Measurements from ENCODE around the gene SEC14L2. TPM values are rescaled to one million over a fixed set of nuclear protein-coding genes. Genes with fewer than 3 reads are reported as not detected.

SEC14L2 gene
- total RNA-seq, 1 experiment from 2014 or later = 51.3 TPM

DNA sequence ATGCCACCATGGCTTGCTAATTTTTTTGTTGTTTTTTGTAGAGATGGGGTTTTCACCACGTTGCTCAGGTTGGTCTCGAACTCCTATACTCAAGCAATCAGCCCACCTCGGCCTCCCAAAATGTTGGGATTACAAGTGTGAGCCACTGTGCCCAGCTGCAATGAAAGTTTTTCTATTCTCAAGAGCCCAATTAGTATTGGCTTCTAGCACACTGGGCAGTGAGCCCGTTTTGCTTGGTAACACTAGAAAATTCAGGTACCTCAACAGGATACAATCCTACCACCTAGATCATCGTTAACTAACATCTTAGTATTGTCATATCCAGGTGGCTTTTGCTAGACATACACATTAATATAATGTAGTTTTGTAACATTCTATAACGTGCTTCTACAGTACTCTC, 56.0 kb downstream of the SEC14L2 start:
- no peak overlapping the region for H3K4me2 ChIP-seq
- no peaks in the 10 kb centered on the region for H3K36me3 ChIP-seq (ENCODE audit: low read depth)
- no peaks in the 10 kb centered on the region for H3K79me2 ChIP-seq (ENCODE audit: low read depth)
- no peak for DNase-seq
- H3K4me3 ChIP-seq = no peak overlapping the region
- ChIA-PET CTCF (no interaction called here), POLR2A (ENCODE audit: unreplicated experiment) (no interaction called here)
- H2AFZ ChIP-seq = no peak overlapping the region
- peaks cover 6% of the 10 kb centered on the region; the same call in 1 of the 2 replicates for H3F3A ChIP-seq (ENCODE audit: insufficient read depth, low read depth)
- H3K27ac ChIP-seq = no peak overlapping the region
- no TSS peak for BruUV-seq (replicated peaks)
- TF ChIP-seq, protein P1, sequence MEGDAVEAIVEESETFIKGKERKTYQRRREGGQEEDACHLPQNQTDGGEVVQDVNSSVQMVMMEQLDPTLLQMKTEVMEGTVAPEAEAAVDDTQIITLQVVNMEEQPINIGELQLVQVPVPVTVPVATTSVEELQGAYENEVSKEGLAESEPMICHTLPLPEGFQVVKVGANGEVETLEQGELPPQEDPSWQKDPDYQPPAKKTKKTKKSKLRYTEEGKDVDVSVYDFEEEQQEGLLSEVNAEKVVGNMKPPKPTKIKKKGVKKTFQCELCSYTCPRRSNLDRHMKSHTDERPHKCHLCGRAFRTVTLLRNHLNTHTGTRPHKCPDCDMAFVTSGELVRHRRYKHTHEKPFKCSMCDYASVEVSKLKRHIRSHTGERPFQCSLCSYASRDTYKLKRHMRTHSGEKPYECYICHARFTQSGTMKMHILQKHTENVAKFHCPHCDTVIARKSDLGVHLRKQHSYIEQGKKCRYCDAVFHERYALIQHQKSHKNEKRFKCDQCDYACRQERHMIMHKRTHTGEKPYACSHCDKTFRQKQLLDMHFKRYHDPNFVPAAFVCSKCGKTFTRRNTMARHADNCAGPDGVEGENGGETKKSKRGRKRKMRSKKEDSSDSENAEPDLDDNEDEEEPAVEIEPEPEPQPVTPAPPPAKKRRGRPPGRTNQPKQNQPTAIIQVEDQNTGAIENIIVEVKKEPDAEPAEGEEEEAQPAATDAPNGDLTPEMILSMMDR (conservative IDR thresholded peaks at IDR 0.05) = no peak
- TF ChIP-seq EZH2 (IDR thresholded peaks at IDR 0.05; ENCODE audit: low read depth) = no peak
- H4K20me1 ChIP-seq (ENCODE audit: insufficient read depth) = no peaks in the 10 kb centered on the region
- H3K4me1 ChIP-seq (replicated peaks; ENCODE audit: insufficient read depth) = no peaks in the 10 kb centered on the region
- intact Hi-C loops (cut with micrococcal nuclease; ENCODE audit: unreplicated experiment) = no loop called here
- H3K9me2 ChIP-seq (ENCODE audit: insufficient read depth) = no peaks in the 10 kb centered on the region
- H3K9me3 ChIP-seq (ENCODE audit: insufficient read depth, low read depth) = no peaks in the 10 kb centered on the region
- H3K27me3 ChIP-seq (ENCODE audit: insufficient read depth, low read depth) = no peaks in the 10 kb centered on the region

GRCh38 chr22:30453731-30454510, 57.1 kb downstream of the SEC14L2 start:
- ChIA-PET POLR2A (ENCODE audit: unreplicated experiment) (no interaction called here), CTCF (no interaction called here)
- no TSS peak for BruUV-seq (replicated peaks)

DNA sequence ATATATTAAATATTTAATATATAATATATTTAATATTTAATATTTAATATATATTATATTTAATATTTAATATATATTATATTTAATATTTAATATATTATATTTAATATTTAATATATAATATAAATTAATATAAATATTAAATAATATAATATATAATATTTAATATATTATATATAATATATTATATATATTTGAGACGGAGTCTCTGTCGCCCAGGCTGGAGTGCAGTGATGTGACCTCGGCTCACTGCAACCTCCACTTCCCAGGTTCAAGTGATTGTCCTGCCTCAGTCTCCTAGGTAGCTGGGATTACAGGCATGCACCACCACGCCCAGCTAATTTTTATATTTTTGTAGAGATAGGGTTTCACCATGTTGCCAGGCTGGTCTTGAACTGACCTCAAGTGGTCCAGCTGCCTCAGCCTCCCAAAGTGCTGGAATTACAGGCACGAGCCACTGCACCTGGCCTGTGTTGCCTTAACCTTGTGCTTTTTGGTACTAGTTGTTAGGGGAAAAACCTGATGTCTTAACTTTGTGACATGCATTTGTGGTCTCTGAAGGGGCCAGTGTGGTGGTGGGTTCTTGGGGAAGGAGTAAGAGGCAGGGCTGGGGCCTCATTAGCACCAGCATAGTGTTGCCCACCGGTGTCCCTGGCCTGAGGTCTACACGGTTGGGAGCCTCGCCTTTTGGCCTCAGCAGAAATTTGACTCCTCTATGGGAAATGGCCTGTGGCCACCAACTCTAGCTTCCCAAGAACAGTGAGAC, 58.4 kb downstream of the SEC14L2 start:
- ChIA-PET POLR2A (ENCODE audit: unreplicated experiment) (no interaction called here), CTCF (no interaction called here)
- Histone ChIP-seq H3F3A (ENCODE audit: insufficient read depth, low read depth) (peaks cover 6% of the 10 kb centered on the region; the same call in 1 of the 2 replicates), H3K4me3 (no peak overlapping the region), H4K20me1 (ENCODE audit: insufficient read depth) (no peaks in the 10 kb centered on the region), H3K4me2 (no peak overlapping the region), H3K27ac (no peak overlapping the region), H3K9me2 (ENCODE audit: insufficient read depth) (no peaks in the 10 kb centered on the region), H3K36me3 (ENCODE audit: low read depth) (no peaks in the 10 kb centered on the region), H3K9me3 (ENCODE audit: insufficient read depth, low read depth) (no peaks in the 10 kb centered on the region), H3K27me3 (ENCODE audit: insufficient read depth, low read depth) (no peaks in the 10 kb centered on the region), H2AFZ (no peak overlapping the region), H3K4me1 (replicated peaks; ENCODE audit: insufficient read depth) (no peaks in the 10 kb centered on the region), H3K79me2 (ENCODE audit: low read depth) (no peaks in the 10 kb centered on the region)
- TF ChIP-seq EZH2 (IDR thresholded peaks at IDR 0.05; ENCODE audit: low read depth) = no peak
- TF ChIP-seq, protein P1 (conservative IDR thresholded peaks at IDR 0.05) = no peak
- intact Hi-C loops (cut with micrococcal nuclease; ENCODE audit: unreplicated experiment) = no loop called here
- no peak for DNase-seq
- no TSS peak for BruUV-seq (replicated peaks)

More at GRCh38 chr22:30453731-30454510, 57.1 kb downstream of the SEC14L2 start:
- H3K27me3 ChIP-seq (ENCODE audit: insufficient read depth, low read depth) = no peaks in the 10 kb centered on the region
- no peak overlapping the region for H2AFZ ChIP-seq
- H3K4me3 ChIP-seq = no peak overlapping the region
- DNase-seq = no peak
- TF ChIP-seq, protein P1 (conservative IDR thresholded peaks at IDR 0.05) = no peak
- TF ChIP-seq EZH2 (IDR thresholded peaks at IDR 0.05; ENCODE audit: low read depth) = no peak
- H3K27ac ChIP-seq = no peak overlapping the region
- H3F3A ChIP-seq (ENCODE audit: insufficient read depth, low read depth) = peaks cover 6% of the 10 kb centered on the region; the same call in 1 of the 2 replicates
- no peaks in the 10 kb centered on the region for H3K9me3 ChIP-seq (ENCODE audit: insufficient read depth, low read depth)
- no peak overlapping the region for H3K4me2 ChIP-seq
- intact Hi-C loops (cut with micrococcal nuclease; ENCODE audit: unreplicated experiment) = no loop called here
- H3K36me3 ChIP-seq (ENCODE audit: low read depth) = no peaks in the 10 kb centered on the region
- no peaks in the 10 kb centered on the region for H3K79me2 ChIP-seq (ENCODE audit: low read depth)
- H4K20me1 ChIP-seq (ENCODE audit: insufficient read depth) = no peaks in the 10 kb centered on the region
- no peaks in the 10 kb centered on the region for H3K4me1 ChIP-seq (replicated peaks; ENCODE audit: insufficient read depth)
- H3K9me2 ChIP-seq (ENCODE audit: insufficient read depth) = no peaks in the 10 kb centered on the region
